Measurements from ENCODE around the gene GALNT10.

DNA sequence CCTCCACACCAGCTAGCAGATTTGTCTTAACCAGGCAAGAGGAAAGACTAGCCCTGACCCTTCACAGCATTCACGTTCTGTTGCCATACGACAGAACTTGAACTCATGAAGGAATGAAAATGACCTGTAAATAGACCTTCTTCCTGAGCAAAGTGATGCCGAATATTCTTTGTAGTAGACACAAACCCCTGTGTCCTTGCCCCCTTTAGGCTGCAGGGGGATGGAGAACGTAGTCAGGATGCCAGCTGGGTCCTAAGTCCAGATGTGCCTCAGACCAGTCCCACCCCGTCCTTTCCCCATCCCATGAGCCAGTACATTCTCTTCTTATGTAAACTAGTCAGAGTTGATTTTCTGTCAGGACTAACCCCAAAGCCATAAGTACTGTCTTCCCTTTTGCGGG is 151.1 kb downstream of the GALNT10 start:
- TF ChIP-seq, protein P1, sequence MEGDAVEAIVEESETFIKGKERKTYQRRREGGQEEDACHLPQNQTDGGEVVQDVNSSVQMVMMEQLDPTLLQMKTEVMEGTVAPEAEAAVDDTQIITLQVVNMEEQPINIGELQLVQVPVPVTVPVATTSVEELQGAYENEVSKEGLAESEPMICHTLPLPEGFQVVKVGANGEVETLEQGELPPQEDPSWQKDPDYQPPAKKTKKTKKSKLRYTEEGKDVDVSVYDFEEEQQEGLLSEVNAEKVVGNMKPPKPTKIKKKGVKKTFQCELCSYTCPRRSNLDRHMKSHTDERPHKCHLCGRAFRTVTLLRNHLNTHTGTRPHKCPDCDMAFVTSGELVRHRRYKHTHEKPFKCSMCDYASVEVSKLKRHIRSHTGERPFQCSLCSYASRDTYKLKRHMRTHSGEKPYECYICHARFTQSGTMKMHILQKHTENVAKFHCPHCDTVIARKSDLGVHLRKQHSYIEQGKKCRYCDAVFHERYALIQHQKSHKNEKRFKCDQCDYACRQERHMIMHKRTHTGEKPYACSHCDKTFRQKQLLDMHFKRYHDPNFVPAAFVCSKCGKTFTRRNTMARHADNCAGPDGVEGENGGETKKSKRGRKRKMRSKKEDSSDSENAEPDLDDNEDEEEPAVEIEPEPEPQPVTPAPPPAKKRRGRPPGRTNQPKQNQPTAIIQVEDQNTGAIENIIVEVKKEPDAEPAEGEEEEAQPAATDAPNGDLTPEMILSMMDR (IDR thresholded peaks at IDR 0.05): no peak
- TF ChIP-seq POLR2AphosphoS5 (IDR thresholded peaks at IDR 0.05) (no peak), POLR2A (IDR thresholded peaks at IDR 0.05) (no peak)
